ENCODE measurements around the gene OBI1.
A peak's percentile ranks its signal among the peaks of the same experiment; 100 is the strongest.

Gene OBI1

GRCh38 chr13:78638216-78638615, 20.7 kb downstream of the OBI1 start:
- no peak for DNase-seq

GRCh38 chr13:78636495-78636894, 22.5 kb downstream of the OBI1 start:
- no peak for DNase-seq

- DNase-seq: no peak
Observed at GRCh38 chr13:78632996-78633395, 26.0 kb downstream of the OBI1 start.

- DNase-seq: no peak
Observed at GRCh38 chr13:78631077-78631476, 27.9 kb downstream of the OBI1 start.

- no peak for DNase-seq
Observed at GRCh38 chr13:78630511-78630910, 28.4 kb downstream of the OBI1 start.

- no peak for DNase-seq
Observed at GRCh38 chr13:78625384-78625783, 33.6 kb downstream of the OBI1 start.

- DNase-seq: no peak
Observed at GRCh38 chr13:78623132-78623531, 35.8 kb downstream of the OBI1 start.

GRCh38 chr13:78620936-78621470, 38.0 kb downstream of the OBI1 start:
- DNase-seq: no peak

- DNase-seq: no peak
Observed at GRCh38 chr13:78618411-78618810, 40.5 kb downstream of the OBI1 start.

GRCh38 chr13:78611040-78611439, 47.9 kb downstream of the OBI1 start:
- DNase-seq: no peak

- peak; percentile 37 for DNase-seq
Observed at GRCh38 chr13:78610381-78610883, 48.5 kb downstream of the OBI1 start.

GRCh38 chr13:78609464-78610205, 49.3 kb downstream of the OBI1 start:
- DNase-seq: no peak

GRCh38 chr13:78608688-78609463, 50.1 kb downstream of the OBI1 start:
- no peak for DNase-seq

- DNase-seq: no peak
Observed at GRCh38 chr13:78608252-78608687, 50.7 kb downstream of the OBI1 start.

GRCh38 chr13:78607409-78608251, 51.3 kb downstream of the OBI1 start:
- DNase-seq: no peak

GRCh38 chr13:78606471-78607408, 52.2 kb downstream of the OBI1 start:
- no peak for DNase-seq

GRCh38 chr13:78604782-78605611, 54.0 kb downstream of the OBI1 start:
- peak; percentile 23 for DNase-seq

GRCh38 chr13:78603240-78603957, 55.6 kb downstream of the OBI1 start, which contains the start of gene POU4F1:
Gene POU4F1 (minus strand): TSS chr13:78603552. CDS start chr13:78603326, 226 bp downstream.
- peak; percentile 75 for DNase-seq

GRCh38 chr13:78602561-78603239, 56.3 kb downstream of the OBI1 start:
- DNase-seq: no peak

Measured in NCI-H1105 (cell line).